Ovary (tissue), 3 donors: ENCODE results near the gene CLEC2B.

Experiments used
- CTCF ChIP-seq, 3 donors: fragments of 450-650 bp in 2 of 3; fragments of 200-600 bp in 1 of 3; IDR thresholded peaks; one replicate each; pipeline versions ENCODE4 v1.5.1 to v1.8.0; 2016 to 2022; ENCODE audit warnings: antibody characterized with exemption in 3 of 3, mild to moderate bottlenecking in 1 of 3
- EP300 ChIP-seq: sonication (generic); formaldehyde crosslinking; IDR thresholded peaks from one replicate; pipeline ENCODE4 v1.6.1; 2017; ENCODE audit warnings: antibody characterized with exemption
- POLR2A ChIP-seq: fragments of 450-650 bp; IDR thresholded peaks from one replicate; pipeline ENCODE4 v1.6.1; 2017; ENCODE audit warnings: antibody characterized with exemption, mild to moderate bottlenecking, moderate library complexity
- donor health status: DM: no; HTN: no; CAD: no.

DNA sequence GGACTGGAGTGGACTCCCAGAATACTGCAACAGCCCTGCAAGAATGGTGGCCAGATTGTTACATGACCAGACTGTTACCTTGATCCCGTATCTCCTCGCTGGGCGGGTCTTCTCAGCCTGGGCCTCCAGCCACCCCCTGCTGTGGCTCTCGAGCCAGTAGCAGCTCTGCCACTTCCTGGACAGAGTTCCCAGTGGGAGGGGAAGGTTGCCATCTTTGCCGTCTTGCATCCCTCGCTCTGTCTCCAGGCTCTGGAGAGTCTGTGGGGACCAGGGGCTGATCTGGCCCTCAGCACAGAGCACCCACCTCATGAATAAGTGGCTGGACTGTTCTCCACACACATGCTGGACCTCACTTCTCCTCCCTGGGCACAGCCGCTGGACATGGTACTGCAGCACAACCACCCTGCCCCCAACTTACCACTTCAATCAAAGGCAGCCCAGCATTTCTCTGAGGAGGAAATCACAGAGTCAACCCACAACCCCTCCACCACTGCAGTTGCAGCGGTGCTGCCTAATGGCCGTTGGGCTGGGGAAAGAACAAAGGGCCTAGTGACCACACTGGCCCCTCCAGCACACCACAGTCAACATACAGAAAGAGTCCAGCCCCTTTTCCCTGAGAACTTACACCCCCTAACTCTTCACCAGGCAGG is 48.7 kb downstream of the CLEC2B start:
- TF ChIP-seq CTCF (IDR thresholded peaks at IDR 0.05) (no peak), POLR2A (no peak), EP300 (no peak)
